ENCODE data around the gene PLD4.

PLD4 gene

DNA sequence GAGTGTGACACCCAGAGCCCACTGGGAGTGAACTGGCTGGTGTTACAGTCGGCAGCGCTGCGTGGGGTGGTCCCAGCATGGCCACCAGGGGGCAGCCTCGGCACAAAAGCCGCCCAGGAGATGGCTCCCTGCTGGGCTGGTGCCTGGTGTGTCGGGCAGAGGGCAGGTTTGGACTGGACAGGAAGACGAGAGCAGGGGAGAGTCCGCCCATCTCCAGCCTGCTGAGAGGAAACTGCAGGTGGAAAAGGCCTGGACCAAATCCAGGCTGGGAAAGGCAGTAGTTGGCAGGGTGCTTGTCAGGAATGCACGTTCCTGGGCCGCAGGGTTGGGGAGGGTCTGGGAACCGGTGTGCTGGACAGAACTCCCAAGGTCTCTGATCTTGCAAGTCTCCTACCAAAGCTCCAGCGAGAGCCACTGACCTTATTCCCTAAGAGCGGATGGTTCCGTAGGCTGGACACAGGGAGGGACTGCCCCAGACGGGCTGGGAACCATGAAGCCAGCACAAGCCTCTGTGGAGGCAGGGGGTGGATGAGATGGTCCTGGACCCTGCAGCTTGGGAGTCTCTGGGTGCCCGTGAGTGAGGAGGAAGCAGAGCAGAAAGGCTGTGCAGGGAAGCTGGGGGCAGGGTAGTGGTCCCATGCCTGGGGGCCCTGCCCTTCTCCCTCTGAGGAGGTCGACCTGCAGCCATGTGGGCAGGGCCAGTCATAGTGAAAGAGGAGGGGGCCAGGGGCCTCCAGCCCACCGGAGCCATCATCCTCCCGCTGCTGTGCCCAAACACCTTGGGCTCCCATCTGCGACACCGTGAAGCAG lies 51.7 kb downstream of the PLD4 start:
- peak; percentile 14 for DNase-seq

- no peak for DNase-seq
Measured at GRCh38 chr14:104977008-104977680, 52.5 kb downstream of the PLD4 start.

DNA sequence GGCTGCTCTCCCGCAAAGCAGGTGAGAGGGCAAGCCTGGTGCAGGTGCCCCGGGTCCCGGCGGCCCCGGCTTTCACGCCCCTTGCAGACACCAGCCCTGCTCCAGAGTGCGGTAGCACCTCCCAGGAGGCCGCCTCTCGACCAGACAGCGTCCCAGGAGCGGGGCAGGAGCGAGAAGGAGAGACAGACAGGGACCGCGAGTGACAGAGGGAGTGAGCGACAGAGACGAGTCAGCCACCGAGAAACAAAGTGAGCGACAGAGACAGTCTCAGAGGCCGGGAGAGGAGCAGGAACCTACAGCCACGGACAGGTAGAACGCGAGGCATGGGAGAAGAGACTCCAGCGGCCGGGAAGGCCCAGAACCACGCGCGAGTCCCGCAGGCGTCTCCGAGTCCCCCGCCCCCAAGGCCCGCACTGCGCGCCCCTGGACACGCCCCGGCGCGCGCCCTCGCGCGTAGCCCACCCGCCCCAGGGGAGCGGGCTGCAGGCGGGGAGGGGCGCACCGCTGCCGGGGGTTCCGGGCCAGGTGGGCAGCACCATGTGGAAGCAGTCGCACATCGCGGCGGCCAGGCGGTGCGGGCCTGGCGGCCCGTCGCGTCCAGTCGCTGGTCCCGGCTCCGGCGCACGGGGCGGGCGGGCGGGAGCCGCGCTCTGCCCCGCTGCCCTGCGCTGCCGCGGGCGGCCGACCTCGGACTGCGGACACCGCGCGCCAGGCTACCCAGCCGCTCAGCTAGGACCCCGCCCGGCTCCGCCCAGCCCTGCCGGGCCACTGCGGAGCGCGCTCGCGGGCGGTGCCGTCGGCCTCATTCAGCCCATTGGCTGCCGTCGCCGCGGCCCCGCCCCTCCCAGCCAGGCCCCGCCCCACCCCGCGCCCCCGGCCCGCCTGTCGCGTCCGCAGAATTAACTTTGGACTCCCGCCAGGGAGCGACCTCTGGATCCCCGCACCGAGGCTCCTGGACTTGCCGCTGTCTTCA lies 53.3 kb downstream of the PLD4 start, which contains the start of gene AHNAK2:
Gene AHNAK2, minus strand, starts transcription at position 694 of the 973 bp plus-strand sequence. Its CDS starts 137 bp downstream, at position 557.
- DNase-seq = no peak

DNA sequence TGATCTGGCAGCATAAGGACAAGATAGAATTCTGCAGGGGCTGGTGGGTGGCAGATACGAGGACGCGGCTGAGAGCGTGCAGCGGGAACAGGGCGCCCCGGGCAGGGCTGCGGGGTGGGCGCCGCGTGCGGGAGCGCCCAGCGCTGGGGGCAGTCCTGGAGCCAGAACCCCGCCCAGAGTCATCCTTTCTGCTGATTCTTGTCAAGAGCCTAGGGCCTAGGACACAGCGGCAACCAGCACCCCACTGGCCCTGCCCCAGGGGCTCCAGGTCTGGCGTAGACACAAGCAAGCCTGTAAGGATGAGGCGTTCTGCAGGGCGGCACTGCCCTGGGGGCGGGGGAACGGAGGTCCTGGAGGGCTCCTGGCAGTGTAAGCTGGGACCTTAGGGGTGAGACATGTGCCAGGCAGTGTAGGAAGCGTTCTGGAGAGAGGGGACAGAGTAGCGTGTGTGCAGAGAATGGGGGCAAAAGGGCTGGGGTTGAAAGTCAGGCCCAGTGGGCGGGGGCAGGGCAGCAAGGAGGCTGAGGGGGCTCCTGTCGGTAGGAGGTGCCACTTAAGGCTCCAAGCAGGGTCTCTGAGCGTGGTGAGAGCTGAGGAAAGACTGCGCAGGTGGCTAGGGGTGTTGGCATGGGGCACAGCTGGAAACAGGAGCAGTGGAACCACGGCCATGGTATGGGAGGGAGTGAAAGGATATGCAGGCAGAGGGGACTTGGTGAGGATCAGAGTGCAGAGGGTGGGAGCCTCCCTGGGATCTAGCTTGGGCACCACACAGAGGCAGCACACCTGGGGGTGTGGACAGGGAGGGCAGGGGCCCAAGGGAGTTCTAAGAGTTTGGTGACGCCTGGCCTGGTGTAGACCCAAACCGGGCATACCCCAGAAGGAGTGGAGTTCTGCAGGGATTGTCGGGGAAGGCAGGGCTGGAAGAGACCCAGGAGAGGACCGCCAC lies 54.3 kb downstream of the PLD4 start:
- no peak for DNase-seq

DNA sequence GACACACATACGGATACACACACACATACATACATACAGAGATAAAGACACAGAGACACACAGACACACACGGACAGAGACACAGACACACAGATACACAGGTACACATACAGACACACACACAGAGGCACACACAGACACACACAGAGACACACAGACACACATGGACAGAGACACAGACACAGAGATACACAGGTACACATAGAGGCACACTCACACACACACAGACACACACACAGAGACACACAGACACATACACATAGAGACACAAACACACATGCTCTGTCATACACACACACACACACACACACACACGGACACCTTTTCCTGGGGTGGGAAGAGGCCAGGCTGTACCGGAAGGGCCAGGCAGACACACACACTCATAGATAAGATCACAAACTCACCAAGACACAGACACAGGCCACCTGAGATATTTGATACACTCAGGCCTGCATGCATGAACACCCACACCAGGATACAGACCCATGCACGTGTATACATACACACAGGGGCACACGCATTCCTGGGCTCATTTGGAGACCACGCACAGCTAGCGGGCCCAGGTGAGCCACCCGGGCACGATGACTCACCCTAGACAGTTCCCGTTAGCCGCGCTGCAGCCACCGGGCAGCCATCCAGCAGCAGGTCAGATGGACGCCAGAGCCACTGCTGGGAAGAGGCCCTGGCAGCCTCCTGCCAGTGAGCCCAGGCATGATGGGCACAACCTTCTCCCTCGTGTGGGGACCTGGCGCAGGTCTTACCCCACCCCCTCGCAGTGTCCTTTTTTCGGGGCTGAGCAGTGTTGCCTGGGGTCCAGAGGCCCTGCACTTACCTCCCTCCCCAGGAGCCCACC lies 55.3 kb downstream of the PLD4 start:
- no peak for DNase-seq

DNA sequence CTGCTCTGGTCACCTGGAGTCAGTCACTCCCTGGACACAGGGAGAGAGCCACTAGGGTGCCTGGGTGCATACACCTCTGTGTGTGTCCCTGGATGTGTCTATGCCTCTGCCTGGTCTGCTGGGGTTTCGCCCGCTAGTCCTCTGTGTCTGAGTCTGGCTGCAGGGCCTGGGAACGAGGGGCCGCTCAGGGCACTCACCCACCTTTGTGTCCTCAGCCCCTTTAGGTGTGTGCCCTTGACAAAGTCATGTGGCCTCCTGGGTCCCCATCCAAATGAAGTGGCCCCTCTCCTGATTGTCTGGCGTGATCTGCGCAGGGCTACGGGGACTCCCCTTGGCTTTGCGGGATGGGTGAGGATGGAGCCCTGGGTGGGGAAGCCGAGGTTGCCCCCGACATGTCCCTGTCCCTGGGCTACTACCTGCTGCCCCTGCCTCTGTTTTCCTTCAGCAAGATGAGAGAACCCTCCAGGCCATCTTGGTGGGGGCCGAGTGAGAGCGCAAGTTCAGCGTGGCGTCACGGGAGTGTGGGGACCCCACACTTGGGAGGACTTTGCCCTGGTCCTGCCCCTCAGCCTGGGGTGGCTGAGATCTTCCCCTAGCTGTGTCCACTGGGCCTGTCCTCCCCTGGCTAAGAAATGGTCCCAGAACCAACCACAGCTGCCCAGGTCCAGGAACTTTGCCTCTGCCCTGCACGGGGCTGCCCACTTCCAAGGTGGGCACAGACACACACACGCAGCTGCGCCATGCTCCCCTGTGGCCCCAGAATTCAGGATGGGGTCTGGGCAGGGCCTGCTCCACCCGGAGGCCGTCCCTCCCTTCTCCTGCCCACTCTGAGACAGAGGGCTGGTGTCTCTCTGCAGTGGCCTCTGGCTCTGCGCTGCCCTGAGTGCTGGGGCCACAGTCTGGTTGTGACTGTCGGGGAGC lies 56.2 kb downstream of the PLD4 start:
- DNase-seq = no peak

GRCh38 chr14:104981699-104982541 lies 57.2 kb downstream of the PLD4 start:
- no peak for DNase-seq

GRCh38 chr14:104982548-104983230 lies 58.0 kb downstream of the PLD4 start:
- DNase-seq = no peak
